Body of pancreas (tissue), 4 donors: Measurements from ENCODE around the gene ZNF329. TPM values are rescaled to one million over a fixed set of nuclear protein-coding genes. Genes with fewer than 3 reads are reported as not detected.

Experiments
- ATAC-seq: fragments of 150-250 bp; one replicate; pipeline ENCODE4 v1.9.1; 2016
- DNase-seq, 4 donors: peaks; one replicate each; pipeline ENCODE4 v3.0.0-alpha.2; 2019
- H3K27ac ChIP-seq, 4 donors: fragments of 200-600 bp; sonication (generic); 1 replicate in 3 of 4; 2 replicates in 1 of 4; pipeline versions ENCODE4 v1.5.1 to v1.6.1; 2016 to 2019; ENCODE audit warnings: mild to moderate bottlenecking in 1 of 4, mixed read lengths in 1 of 4, moderate library complexity in 1 of 4
- H3K27me3 ChIP-seq, 2 donors: fragments of 200-600 bp; sonication (generic); one replicate each; pipeline ENCODE4 v1.6.0; 2016; ENCODE audit warnings: mild to moderate bottlenecking in 1 of 2
- H3K36me3 ChIP-seq, 2 donors: fragments of 200-600 bp; sonication (generic); replicated peaks in 1 of 2; 2 replicates each; pipeline ENCODE4 v1.5.1; 2016; ENCODE audit warnings: low read depth in 2 of 2; ENCODE audit not compliant: insufficient read depth in 1 of 2
- H3K4me1 ChIP-seq: fragments of 200-600 bp; sonication (generic); one replicate; pipeline ENCODE4 v1.6.0; 2016
- H3K4me3 ChIP-seq, 2 donors: fragments of 200-600 bp; sonication (generic); 1 replicate in 1 of 2; 2 replicates in 1 of 2; pipeline ENCODE4 v1.5.1; 2016 to 2019
- H3K9me3 ChIP-seq, 3 donors: fragments of 200-600 bp; sonication (generic); 1 replicate in 2 of 3; 2 replicates in 1 of 3; pipeline ENCODE4 v1.5.1; 2016
- CTCF ChIP-seq, 7 experiments: fragments of 450-650 bp in 4 of 7; fragments of 200-600 bp in 3 of 7; sonication (generic) in 3 of 7; IDR thresholded peaks; one replicate each; pipeline ENCODE4 v1.5.1; 2016 to 2019; ENCODE audit warnings: antibody characterized with exemption in 7 of 7
- POLR2A ChIP-seq, 3 donors: fragments of 450-650 bp; IDR thresholded peaks; one replicate each; pipeline ENCODE4 v1.6.1; 2016; ENCODE audit warnings: antibody characterized with exemption in 3 of 3, mild to moderate bottlenecking in 2 of 3
- WGBS, 2 donors: methylation state at CpG; one replicate each; pipeline ENCODE4 v1.1.5; 2017; 5-methylcytosine and 5-hydroxymethylcytosine counted together
- intact Hi-C: fragments of 100-400 bp; cut with DNase I; formaldehyde crosslinking; loops from one replicate; pipeline ENCODE4 v1.15.1; 2023
- total RNA-seq, 2 donors: library from RNA; depleted of rRNA; stranded (reverse); fragments of >200 nt; gene quantifications; one replicate each; pipeline ENCODE4 v1.1.0, GENCODE V29; 2016

Gene ZNF329
- total RNA-seq, 2 donors from 2014 or later = 2.6 to 4.6 TPM

- no peak overlapping the region for H3K27ac ChIP-seq
- peaks cover 0 to 100% (median 2%) of the 10 kb centered on the region in 3 donors for H3K9me3 ChIP-seq
- no peak for TF ChIP-seq POLR2A (IDR thresholded peaks at IDR 0.05)
- TF ChIP-seq CTCF (IDR thresholded peaks at IDR 0.05) = no peak
- peaks cover 12 to 28% of the 10 kb centered on the region in 2 donors for H3K36me3 ChIP-seq
- no peak for DNase-seq
- no peaks in the 10 kb centered on the region for H3K4me1 ChIP-seq
- intact Hi-C loops = no loop called here
- 95 to 97% methylated on average over 11 to 12 of the region's 12 CpGs for WGBS, 2 donors
- ATAC-seq = no peak
- no peaks in the 10 kb centered on the region for H3K27me3 ChIP-seq
- H3K4me3 ChIP-seq = no peak overlapping the region
These were observed 22.4 kb downstream of the ZNF329 start for GRCh38 chr19:58128041-58128685.

- Histone ChIP-seq H3K9me3 (peaks cover 0 to 90% (median 11%) of the 10 kb centered on the region in 3 donors), H3K4me3 (no peak overlapping the region), H3K27me3 (no peaks in the 10 kb centered on the region), H3K36me3 (peaks cover 2 to 5% of the 10 kb centered on the region in 2 donors), H3K27ac (no peak overlapping the region), H3K4me1 (no peaks in the 10 kb centered on the region)
- 60 to 82% methylated on average over 2 to 5 of the region's 5 CpGs for WGBS, 2 donors
- DNase-seq (no peak), ATAC-seq (no peak)
- TF ChIP-seq POLR2A (IDR thresholded peaks at IDR 0.05) (no peak), CTCF (IDR thresholded peaks at IDR 0.05) (no peak)
- intact Hi-C loops = no loop called here
These were observed 27.2 kb downstream of the ZNF329 start for GRCh38 chr19:58123354-58123753.

- H3K4me3 ChIP-seq = no peak overlapping the region
- DNase-seq (no peak), ATAC-seq (no peak)
- H3K36me3 ChIP-seq = no peaks in the 10 kb centered on the region
- peaks cover 0 to 3% of the 10 kb centered on the region in 2 donors for H3K27me3 ChIP-seq
- TF ChIP-seq CTCF (IDR thresholded peaks at IDR 0.05) = no peak
- H3K9me3 ChIP-seq = peaks cover 0 to 79% (median 12%) of the 10 kb centered on the region in 3 donors
- H3K4me1 ChIP-seq = no peaks in the 10 kb centered on the region
- no peak overlapping the region for H3K27ac ChIP-seq
- 63 to 76% methylated on average over 5 of the region's 5 CpGs for WGBS, 2 donors
- intact Hi-C loops = no loop called here
These were observed 31.4 kb downstream of the ZNF329 start for GRCh38 chr19:58118979-58119733.

- DNase-seq (no peak), ATAC-seq (no peak)
- 4 to 9% methylated on average over 23 to 75 of the region's 77 CpGs for WGBS, 2 donors
- peaks cover 0 to 3% of the 10 kb centered on the region in 2 donors for H3K27me3 ChIP-seq
- H3K9me3 ChIP-seq = peaks cover 0 to 67% (median 12%) of the 10 kb centered on the region in 3 donors
- intact Hi-C loops = no loop called here
- no peaks in the 10 kb centered on the region for H3K4me1 ChIP-seq
- no peak overlapping the region for H3K4me3 ChIP-seq
- no peaks in the 10 kb centered on the region for H3K36me3 ChIP-seq
- H3K27ac ChIP-seq = no peak overlapping the region
- TF ChIP-seq CTCF (IDR thresholded peaks at IDR 0.05) (no peak), POLR2A (IDR thresholded peaks at IDR 0.05) (no peak)
These were observed 32.6 kb downstream of the ZNF329 start for GRCh38 chr19:58117841-58118575.
